Right lobe of liver (tissue), 6 donors: ENCODE results near the gene MORC2. TPM values are rescaled to one million over a fixed set of nuclear protein-coding genes. Genes with fewer than 3 reads are reported as not detected.
A peak's percentile ranks its signal among the peaks of the same experiment; 100 is the strongest.

ENCODE experiments used
- ATAC-seq, 4 donors: fragments of 200-7000 bp; cut with Tn5 transposase; one replicate each; pipeline ENCODE4 v1.9.1; 2020; ENCODE audit warnings: mild to moderate bottlenecking in 4 of 4, moderate library complexity in 4 of 4
- DNase-seq, 3 donors: peaks; one replicate each; pipeline ENCODE4 v3.0.0-alpha.2; 2020
- H3K27ac ChIP-seq, 3 donors: fragments of 200-600 bp; one replicate each; pipeline ENCODE4 v1.8.0; 2022
- H3K27me3 ChIP-seq, 2 donors: fragments of 200-600 bp; one replicate each; pipeline ENCODE4 v1.8.0; 2022
- H3K36me3 ChIP-seq, 4 donors: fragments of 200-600 bp; sonication (generic) in 1 of 4; one replicate each; pipeline versions ENCODE4 v1.5.1 to v1.8.0; 2017 to 2022; ENCODE audit warnings: control low read depth in 1 of 4
- H3K4me1 ChIP-seq, 4 donors: fragments of 200-600 bp; sonication (generic) in 1 of 4; one replicate each; pipeline versions ENCODE4 v1.5.1 to v1.8.0; 2017 to 2022; ENCODE audit warnings: control low read depth in 1 of 4
- H3K4me3 ChIP-seq, 3 donors: fragments of 200-600 bp; one replicate each; pipeline ENCODE4 v1.8.0; 2022
- H3K9me3 ChIP-seq, 4 donors: fragments of 200-600 bp; sonication (generic) in 1 of 4; one replicate each; pipeline versions ENCODE4 v1.5.1 to v1.8.0; 2017 to 2022; ENCODE audit warnings: control low read depth in 1 of 4
- POLR2A ChIP-seq: fragments of 450-650 bp; IDR thresholded peaks from one replicate; pipeline ENCODE4 v1.6.1; 2017; ENCODE audit warnings: antibody characterized with exemption, mild to moderate bottlenecking
- WGBS: methylation state at CpG from one replicate; pipeline ENCODE4 v1.1.6; 2018; ENCODE audit warnings: low coverage, low lambda C conversion rate; ENCODE audit not compliant: insufficient coverage; ENCODE audit errors: missing lambda C conversion rate; 5-methylcytosine and 5-hydroxymethylcytosine counted together
- intact Hi-C, 2 donors: fragments of 100-400 bp; cut with DNase I; formaldehyde crosslinking; loops; one replicate each; pipeline versions ENCODE4 v1.11.2 to v1.14.1; 2022
- total RNA-seq, 6 experiments: library from RNA; depleted of rRNA in 2 of 6; stranded (reverse); fragments of >200 nt in 2 of 6; fragmentation: NEBNext Ultra II Directional in 3 of 6; extraction: Animal tissue kit (Norgen Biotek cat#: 25700) in 3 of 6; gene quantifications; one replicate each; pipeline versions ENCODE4 v1.1.0 to v1.2.4, GENCODE V29; 2016 to 2023
- TF ChIP-seq, protein P1 (sequence below), 4 donors: fragments of 200-600 bp in 3 of 4; fragments of 450-650 bp in 1 of 4; IDR thresholded peaks; one replicate each; pipeline versions ENCODE4 v1.5.1 to v1.8.0; 2016 to 2022; ENCODE audit warnings: antibody characterized with exemption in 4 of 4, mild to moderate bottlenecking in 2 of 4
- donor health status: DM: no; HTN: yes; CAD: no.
- donor health status: DM: no; HTN: no; CAD: no.
- donor health status: DM: no; HTN: no; CAD: no.
- donor health status: DM: no; HTN: yes; CAD: no.
- donor health status: DM: no; HTN: yes; CAD: no.

The MORC2 gene
- total RNA-seq, 6 experiments from 2014 or later = 7.0 to 15.6 (median 10.8) TPM

DNA sequence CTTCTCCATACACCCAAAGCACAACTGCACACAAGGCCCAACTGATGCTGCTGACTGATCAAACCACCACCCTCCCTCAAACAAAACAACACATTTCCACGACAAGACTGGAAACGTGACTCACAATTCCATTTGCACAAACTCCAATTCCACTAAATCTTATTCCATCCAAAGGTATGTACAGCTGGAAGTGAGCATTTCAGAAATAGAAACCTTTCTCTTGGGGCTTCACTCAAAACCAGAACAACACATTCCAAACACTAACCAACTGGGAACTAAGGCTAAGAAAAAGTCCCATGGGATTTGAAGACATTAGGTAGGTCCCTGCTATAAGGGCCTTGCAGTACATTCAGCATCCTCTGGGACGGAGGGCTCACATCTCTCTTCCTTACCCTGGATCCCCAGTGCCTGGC, 19.6 kb downstream of the MORC2 start:
- WGBS = 62% methylated on average over 3 of the region's 3 CpGs
- no peak overlapping the region for H3K4me3 ChIP-seq
- ATAC-seq (no peak), DNase-seq (no peak)
- no peak for TF ChIP-seq POLR2A
- TF ChIP-seq, protein P1, sequence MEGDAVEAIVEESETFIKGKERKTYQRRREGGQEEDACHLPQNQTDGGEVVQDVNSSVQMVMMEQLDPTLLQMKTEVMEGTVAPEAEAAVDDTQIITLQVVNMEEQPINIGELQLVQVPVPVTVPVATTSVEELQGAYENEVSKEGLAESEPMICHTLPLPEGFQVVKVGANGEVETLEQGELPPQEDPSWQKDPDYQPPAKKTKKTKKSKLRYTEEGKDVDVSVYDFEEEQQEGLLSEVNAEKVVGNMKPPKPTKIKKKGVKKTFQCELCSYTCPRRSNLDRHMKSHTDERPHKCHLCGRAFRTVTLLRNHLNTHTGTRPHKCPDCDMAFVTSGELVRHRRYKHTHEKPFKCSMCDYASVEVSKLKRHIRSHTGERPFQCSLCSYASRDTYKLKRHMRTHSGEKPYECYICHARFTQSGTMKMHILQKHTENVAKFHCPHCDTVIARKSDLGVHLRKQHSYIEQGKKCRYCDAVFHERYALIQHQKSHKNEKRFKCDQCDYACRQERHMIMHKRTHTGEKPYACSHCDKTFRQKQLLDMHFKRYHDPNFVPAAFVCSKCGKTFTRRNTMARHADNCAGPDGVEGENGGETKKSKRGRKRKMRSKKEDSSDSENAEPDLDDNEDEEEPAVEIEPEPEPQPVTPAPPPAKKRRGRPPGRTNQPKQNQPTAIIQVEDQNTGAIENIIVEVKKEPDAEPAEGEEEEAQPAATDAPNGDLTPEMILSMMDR (IDR thresholded peaks at IDR 0.05) = no peak
- no peak overlapping the region for H3K27ac ChIP-seq
- H3K36me3 ChIP-seq = peaks cover 11 to 71% (median 30%) of the 10 kb centered on the region in 4 donors
- no peaks in the 10 kb centered on the region for H3K9me3 ChIP-seq
- intact Hi-C loops = loop anchor here (5.0 to 10.0 kb wide), 2 partner anchors 138 to 286 kb away; no protein-coding TSS in a partner anchor
- H3K4me1 ChIP-seq = no peaks in the 10 kb centered on the region
- no peaks in the 10 kb centered on the region for H3K27me3 ChIP-seq

DNA sequence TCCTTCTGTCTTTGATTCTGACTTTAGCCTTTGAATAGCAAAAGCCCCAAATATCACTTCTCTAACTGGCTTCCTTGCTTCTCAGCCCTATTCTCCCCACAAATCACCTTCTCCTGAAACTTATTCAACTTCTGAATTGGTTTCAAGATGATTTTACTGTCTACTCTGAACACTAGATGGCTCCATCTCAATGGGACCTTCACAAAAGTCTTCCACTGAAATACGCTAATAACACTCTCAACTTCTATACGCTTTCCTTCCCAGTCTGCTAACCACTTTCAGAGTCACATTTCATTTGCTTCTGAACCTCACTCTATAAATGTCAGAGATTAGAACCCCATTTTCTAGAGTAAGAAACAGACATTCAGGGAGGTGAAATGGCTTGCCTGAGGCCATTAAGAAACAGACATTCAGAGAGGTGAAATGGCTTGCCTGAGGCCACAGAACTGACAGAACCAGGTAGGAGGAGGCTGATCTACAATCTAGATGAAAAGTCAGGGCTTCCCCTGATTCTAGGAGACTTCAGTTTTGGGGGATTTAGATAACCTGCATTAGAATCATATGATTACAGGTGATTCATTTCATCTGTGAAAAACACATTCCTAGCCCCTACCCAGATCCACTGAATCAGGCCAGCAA, 20.6 kb downstream of the MORC2 start:
- Histone ChIP-seq H3K27me3 (no peaks in the 10 kb centered on the region), H3K4me3 (no peak overlapping the region), H3K27ac (no peak overlapping the region), H3K9me3 (no peaks in the 10 kb centered on the region), H3K4me1 (no peaks in the 10 kb centered on the region), H3K36me3 (peaks cover 11 to 71% (median 34%) of the 10 kb centered on the region in 4 donors)
- intact Hi-C loops = loop anchor here (5.0 to 10.0 kb wide), 2 partner anchors 139 to 287 kb away; no protein-coding TSS in a partner anchor
- WGBS = 18% methylated on average over 2 of the region's 2 CpGs
- DNase-seq (no peak), ATAC-seq (peak; percentile 65 to 82 (median 70))
- TF ChIP-seq, protein P1 (IDR thresholded peaks at IDR 0.05) = peak; percentile 50 to 61 (median 54)
- TF ChIP-seq POLR2A = no peak

DNA sequence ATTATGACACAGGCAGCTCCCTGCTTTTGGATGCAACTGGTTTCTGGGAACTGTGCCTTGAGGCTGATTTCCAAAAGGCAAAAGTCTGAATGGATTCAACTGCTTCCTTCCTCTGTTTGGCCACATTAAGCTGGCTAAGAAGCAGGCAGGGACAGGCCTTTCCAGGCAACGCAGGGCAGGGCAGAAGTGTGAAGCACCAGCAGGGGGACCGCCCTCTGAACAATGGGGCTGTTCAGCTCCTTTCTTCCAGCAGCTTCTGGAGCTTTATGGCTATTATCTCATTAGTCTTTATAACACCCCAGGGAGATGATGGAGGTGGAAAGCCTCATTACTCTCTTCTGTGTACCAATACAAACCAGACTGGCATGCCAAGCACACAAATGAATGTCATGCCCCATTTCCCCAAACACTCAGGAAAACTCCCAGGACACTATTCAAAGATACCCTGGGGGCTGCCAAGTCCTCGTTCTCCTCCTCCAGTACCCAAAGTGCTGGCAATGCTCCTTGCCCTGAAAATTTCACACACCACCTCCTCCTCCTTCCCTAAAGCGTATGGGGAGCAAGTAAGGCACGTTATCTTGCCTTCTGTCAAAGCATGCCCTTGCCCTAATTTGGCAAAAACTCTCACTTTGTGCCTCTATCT, 21.3 kb downstream of the MORC2 start:
- Histone ChIP-seq H3K27ac (no peak overlapping the region), H3K4me1 (no peaks in the 10 kb centered on the region), H3K36me3 (peaks cover 12 to 77% (median 38%) of the 10 kb centered on the region in 4 donors), H3K4me3 (no peak overlapping the region), H3K27me3 (no peaks in the 10 kb centered on the region), H3K9me3 (no peaks in the 10 kb centered on the region)
- ATAC-seq (peak in 1 of 4 donors; percentile 49), DNase-seq (peak in 1 of 3 donors; percentile 43)
- intact Hi-C loops = loop anchor here (5.0 to 10.0 kb wide), 2 partner anchors 140 to 288 kb away; no protein-coding TSS in a partner anchor
- no peak for TF ChIP-seq POLR2A
- TF ChIP-seq, protein P1 (IDR thresholded peaks at IDR 0.05) = no peak
- WGBS = 69% methylated on average over 3 of the region's 5 CpGs

DNA sequence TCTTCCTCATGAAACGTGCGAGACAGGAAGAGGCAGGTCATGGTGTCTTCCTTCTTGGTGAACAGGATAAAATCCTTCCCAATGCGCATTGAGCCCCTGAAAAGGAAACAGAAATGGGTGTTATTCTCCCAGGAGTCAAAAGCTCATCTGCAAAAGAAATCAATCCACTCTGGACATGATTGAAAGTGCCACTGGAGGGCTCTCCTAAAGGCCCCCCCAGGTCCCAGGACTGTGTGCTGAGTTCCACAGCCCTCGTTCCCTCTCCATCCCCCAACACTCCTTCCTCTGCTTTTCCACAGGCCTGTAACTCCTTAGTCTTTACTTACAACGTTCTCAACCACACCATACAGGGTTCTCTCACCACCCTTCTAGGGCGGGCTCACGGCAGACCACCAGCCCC, 22.2 kb downstream of the MORC2 start:
- ATAC-seq = no peak
- no peak for DNase-seq
- TF ChIP-seq POLR2A = no peak
- TF ChIP-seq, protein P1 (IDR thresholded peaks at IDR 0.05) = no peak
- Histone ChIP-seq H3K36me3 (peaks cover 18 to 86% (median 44%) of the 10 kb centered on the region in 4 donors), H3K4me1 (no peaks in the 10 kb centered on the region), H3K27me3 (no peaks in the 10 kb centered on the region), H3K4me3 (no peak overlapping the region), H3K27ac (no peak overlapping the region), H3K9me3 (no peaks in the 10 kb centered on the region)
- WGBS = 59% methylated on average over 7 of the region's 7 CpGs
- intact Hi-C loops = loop anchor here (5.0 to 10.0 kb wide), 2 partner anchors 141 to 288 kb away; no protein-coding TSS in a partner anchor
